Right cardiac atrium (tissue), 5 donors: ENCODE results near the gene FAM107A. TPM values are rescaled to one million over a fixed set of nuclear protein-coding genes. Genes with fewer than 3 reads are reported as not detected.
A peak's percentile ranks its signal among the peaks of the same experiment; 100 is the strongest.

Experiments used
- ATAC-seq, 2 donors: fragments of 200-7000 bp; cut with Tn5 transposase; one replicate each; pipeline versions ENCODE4 v1.8.0 to v1.9.1; 2020; ENCODE audit warnings: moderate library complexity in 2 of 2, mild to moderate bottlenecking in 1 of 2
- DNase-seq, 3 donors: peaks; one replicate each; pipeline ENCODE4 v3.0.0-alpha.2; 2020
- H3K27ac ChIP-seq: one replicate; pipeline ENCODE4 v1.5.1; 2013; ENCODE audit warnings: mild to moderate bottlenecking, low read length, control low read depth, moderate library complexity
- H3K27me3 ChIP-seq: one replicate; pipeline ENCODE4 v1.6.1; 2013; ENCODE audit not compliant: control insufficient read depth, insufficient read depth
- H3K4me1 ChIP-seq: one replicate; pipeline ENCODE4 v1.6.1; 2013; ENCODE audit warnings: low read length; ENCODE audit not compliant: control insufficient read depth, insufficient read depth
- H3K4me3 ChIP-seq: one replicate; pipeline ENCODE4 v1.5.1; 2013; ENCODE audit warnings: low read length, control low read depth
- H3K9me3 ChIP-seq: one replicate; pipeline ENCODE4 v1.6.1; 2013; ENCODE audit warnings: low read length; ENCODE audit not compliant: control insufficient read depth
- WGBS: extraction: QIAGEN DNeasy Blood & Tissue Kit; methylation state at CpG from one replicate; pipeline ENCODE4 v1.1.7; 2013; 5-methylcytosine and 5-hydroxymethylcytosine counted together
- intact Hi-C, 4 donors: fragments of 100-400 bp; cut with DNase I; formaldehyde crosslinking; loops; one replicate each; pipeline versions ENCODE4 v1.11.0 to v1.14.0; 2022 to 2023
- polyA plus RNA-seq: library from polyadenylated mRNA; stranded (reverse); fragments of 200-250 nt; gene quantifications from one replicate; pipeline ENCODE4 v1.2.3, GENCODE V29; 2013
- total RNA-seq, 4 donors: library from RNA; stranded (reverse); fragmentation: NEBNext Ultra II Directional; extraction: Animal tissue kit (Norgen Biotek cat#: 25700); gene quantifications; one replicate each; pipeline ENCODE4 v1.2.1, GENCODE V29; 2021
- donor health status: healthy with polysubstance abuse.
- donor health status: DM: no; HTN: yes; CAD: no.
- donor health status: DM: no; HTN: no; CAD: no.
- donor health status: DM: no; HTN: yes; CAD: no; lungs with severe emphysema.
- donor health status: DM: yes; HTN: yes; CAD: no.

FAM107A gene
- total and polyA plus RNA-seq, 5 donors, result 38.0 to 80.8 (median 55.9) TPM

DNA sequence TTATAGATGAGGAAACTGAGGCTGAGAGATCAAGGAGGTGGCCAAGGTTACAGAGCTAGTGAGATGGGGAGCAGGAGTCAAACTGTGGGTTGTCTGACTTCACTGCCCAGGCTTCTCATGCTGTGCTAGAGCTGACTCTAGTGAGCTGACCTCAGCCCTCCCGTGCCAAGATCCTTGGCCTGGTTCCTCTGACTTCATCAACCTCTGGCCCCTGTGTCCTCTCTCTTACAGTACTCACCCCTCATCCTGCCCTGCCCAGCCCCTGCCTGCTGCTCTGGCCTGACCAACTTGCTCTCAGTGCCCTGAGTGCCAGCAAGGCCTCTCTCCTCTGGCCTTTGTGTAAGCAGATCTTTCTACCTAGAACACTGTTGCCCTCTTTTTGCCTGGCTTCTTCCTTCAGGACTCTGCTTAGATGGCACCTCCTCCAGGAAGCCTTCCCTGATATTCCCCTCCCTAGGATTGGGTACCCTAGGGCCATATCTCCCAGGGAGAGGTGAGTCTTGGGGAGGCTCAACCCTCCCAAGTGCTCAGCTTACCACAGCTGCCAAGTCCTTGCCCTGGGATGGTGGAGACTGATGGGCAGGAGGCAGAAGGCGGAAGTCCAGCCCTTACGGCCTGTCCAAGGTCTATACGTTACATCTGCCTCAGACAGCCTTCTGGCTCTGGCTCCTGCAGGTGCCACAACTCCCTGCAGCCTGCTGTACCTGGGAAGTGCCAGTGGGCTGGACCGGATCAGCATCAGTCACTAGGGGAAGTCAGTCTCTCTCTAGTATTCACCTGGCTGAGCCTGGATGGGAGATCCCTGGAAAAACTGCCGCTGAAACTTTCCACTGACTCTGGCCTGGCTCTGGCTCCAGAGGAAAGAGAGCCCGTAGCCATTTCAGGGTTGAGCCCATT lies 36.3 kb upstream of the FAM107A start:
- Histone ChIP-seq H3K9me3 (no peaks in the 10 kb centered on the region), H3K4me3 (no peak overlapping the region), H3K27ac (peak overlapping the region; percentile 73), H3K4me1 (peaks cover 11% of the 10 kb centered on the region), H3K27me3 (no peaks in the 10 kb centered on the region)
- 80% methylated on average over 7 of the region's 7 CpGs for WGBS
- ATAC-seq (peak; percentile 6 to 11), DNase-seq (no peak)
- intact Hi-C loops, result no loop called here

DNA sequence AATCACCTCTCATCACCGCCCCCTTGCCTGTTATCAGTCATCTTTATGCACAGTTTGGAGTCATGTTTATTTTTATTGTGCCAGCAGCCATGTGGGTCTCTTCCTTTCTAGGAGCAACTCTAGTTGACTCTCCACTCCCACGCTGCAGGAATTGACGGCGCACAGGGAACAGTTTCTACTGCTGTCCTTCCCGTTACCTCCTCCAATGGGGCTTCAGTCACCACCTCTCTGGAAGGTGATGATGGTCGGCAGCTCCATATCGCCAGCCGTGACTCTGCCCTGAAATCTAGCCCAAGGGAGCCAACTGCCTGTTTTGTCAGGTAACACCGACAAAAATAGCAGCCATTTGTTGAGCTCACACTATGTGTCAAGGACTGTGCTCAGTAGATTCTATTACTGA lies 35.6 kb upstream of the FAM107A start:
- intact Hi-C loops, result no loop called here
- DNase-seq (no peak), ATAC-seq (peak; percentile 50 to 59)
- peaks cover 8% of the 10 kb centered on the region for H3K4me1 ChIP-seq
- no peaks in the 10 kb centered on the region for H3K9me3 ChIP-seq
- no peak overlapping the region for H3K27ac ChIP-seq
- no peak overlapping the region for H3K4me3 ChIP-seq
- H3K27me3 ChIP-seq, result no peaks in the 10 kb centered on the region
- 32% methylated on average over 9 of the region's 9 CpGs for WGBS

DNA sequence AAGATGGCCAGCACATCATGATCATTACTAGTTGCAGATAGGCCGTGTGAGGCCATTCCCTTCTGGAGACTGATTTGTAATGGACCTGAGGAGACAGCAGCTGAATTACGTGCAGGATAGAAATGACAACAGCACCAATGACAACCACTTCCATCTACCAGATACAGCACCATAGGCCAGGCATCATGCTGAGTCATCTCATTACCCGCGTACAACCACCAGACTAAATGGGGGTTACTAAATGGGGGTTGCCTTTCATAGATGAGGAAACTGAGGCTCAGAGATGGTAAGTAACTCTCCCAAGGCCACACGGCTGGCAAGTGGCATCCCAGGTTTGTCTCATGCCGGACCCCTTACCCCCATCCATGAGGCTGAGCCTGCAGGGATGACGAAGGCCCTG lies 32.8 kb upstream of the FAM107A start:
- peaks cover 8% of the 10 kb centered on the region for H3K4me1 ChIP-seq
- intact Hi-C loops, result no loop called here
- DNase-seq, result no peak
- H3K27me3 ChIP-seq, result no peaks in the 10 kb centered on the region
- no peak overlapping the region for H3K27ac ChIP-seq
- WGBS, result 82% methylated on average over 7 of the region's 7 CpGs
- no peaks in the 10 kb centered on the region for H3K9me3 ChIP-seq
- no peak overlapping the region for H3K4me3 ChIP-seq
- ATAC-seq, result peak; percentile 10 to 52

DNA sequence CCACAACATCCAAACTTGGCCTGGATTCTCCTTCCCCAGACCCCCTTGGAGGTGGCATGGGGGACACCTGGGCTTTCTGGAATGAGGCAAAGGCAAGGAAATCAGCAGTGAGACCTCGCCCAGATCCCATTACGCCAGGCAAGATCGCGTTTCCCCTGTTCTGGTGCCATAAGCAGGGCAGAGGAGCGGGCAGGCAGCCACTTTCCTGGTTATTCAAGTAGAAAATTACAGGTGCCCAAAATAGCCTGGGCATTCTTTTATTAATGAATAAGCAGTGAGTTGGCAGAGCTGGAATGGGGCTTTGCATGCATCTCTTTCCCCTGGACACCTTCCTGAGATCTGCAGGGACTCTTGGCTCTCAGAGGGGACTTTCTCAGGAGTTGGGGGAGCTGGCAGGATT lies 31.5 kb upstream of the FAM107A start:
- intact Hi-C loops, result no loop called here
- no peaks in the 10 kb centered on the region for H3K27me3 ChIP-seq
- H3K4me1 ChIP-seq, result peaks cover 8% of the 10 kb centered on the region
- DNase-seq (peak in 2 of 3 donors; percentile 67 to 81), ATAC-seq (peak; percentile 30 to 33)
- H3K4me3 ChIP-seq, result no peak overlapping the region
- no peaks in the 10 kb centered on the region for H3K9me3 ChIP-seq
- H3K27ac ChIP-seq, result peak overlapping the region; percentile 61
- WGBS, result 66% methylated on average over 5 of the region's 5 CpGs

DNA sequence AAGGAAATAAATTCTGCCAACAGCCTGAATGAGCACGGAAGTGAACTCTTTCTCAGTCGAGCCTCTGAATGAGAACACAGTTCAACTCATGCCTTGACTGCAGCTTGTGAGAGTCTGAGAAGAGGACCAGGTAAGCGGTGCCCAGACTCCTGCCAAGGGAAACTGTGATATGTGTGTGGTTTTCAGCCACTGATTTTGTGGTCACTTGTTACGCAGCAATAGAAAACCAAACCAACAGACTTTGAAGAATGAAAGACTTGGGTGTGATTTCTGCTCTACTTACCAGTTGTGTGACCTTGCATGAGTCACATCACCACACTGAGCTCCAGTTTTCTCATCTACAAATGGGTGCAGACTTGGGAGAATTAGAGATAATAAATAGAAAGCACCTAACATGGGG lies 30.6 kb upstream of the FAM107A start:
- no peak overlapping the region for H3K4me3 ChIP-seq
- H3K27me3 ChIP-seq, result no peaks in the 10 kb centered on the region
- 79% methylated on average over 4 of the region's 4 CpGs for WGBS
- intact Hi-C loops, result no loop called here
- no peak overlapping the region for H3K27ac ChIP-seq
- DNase-seq (no peak), ATAC-seq (no peak)
- peaks cover under 1% of the 10 kb centered on the region for H3K4me1 ChIP-seq
- H3K9me3 ChIP-seq, result no peaks in the 10 kb centered on the region

DNA sequence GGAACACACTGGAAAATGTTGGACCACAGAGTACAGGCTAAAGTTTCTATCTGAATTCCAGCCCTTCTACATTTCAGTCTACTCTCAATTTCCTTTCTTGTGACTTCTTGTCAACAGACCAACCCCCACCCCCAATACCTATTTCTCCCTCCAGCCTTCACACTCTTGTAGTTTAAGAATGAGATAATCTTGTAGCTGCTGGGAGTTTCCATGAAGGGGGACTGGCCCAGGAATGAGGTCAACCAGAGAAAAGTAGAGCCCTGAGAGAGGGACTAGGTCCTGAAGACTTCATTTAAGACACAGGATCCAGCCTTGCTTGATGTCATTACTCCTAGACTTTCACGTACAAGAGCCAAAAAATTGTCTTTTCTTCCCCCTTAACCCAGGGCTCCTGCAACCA lies 29.5 kb upstream of the FAM107A start:
- no peaks in the 10 kb centered on the region for H3K4me1 ChIP-seq
- H3K27me3 ChIP-seq, result no peaks in the 10 kb centered on the region
- H3K4me3 ChIP-seq, result no peak overlapping the region
- no peak overlapping the region for H3K27ac ChIP-seq
- no peaks in the 10 kb centered on the region for H3K9me3 ChIP-seq
- intact Hi-C loops, result no loop called here
- ATAC-seq (no peak), DNase-seq (no peak)
- 93% methylated on average over 1 of the region's 1 CpG for WGBS

DNA sequence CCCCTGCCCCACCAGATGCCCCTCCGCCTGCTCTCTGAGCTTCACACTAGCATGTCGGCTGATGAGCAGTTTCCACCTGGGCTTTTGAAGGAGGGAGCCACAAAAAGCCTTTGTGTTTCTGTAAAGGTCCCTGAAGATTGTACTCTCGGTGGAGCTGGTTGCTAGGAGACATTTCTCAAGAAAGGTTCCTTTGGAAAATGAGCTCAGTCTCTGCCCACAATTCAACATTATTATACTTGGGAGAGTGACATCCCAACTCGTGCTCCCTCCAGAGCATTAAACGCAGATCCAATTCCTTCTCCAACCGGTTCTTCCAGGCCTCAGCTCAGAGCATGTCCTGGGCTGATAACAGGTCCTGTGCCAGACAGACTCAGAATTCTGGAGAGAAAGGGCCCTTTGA lies 26.8 kb upstream of the FAM107A start:
- ATAC-seq (no peak), DNase-seq (no peak)
- H3K4me3 ChIP-seq, result no peak overlapping the region
- WGBS, result 88% methylated on average over 6 of the region's 6 CpGs
- no peak overlapping the region for H3K27ac ChIP-seq
- intact Hi-C loops, result no loop called here
- H3K4me1 ChIP-seq, result no peaks in the 10 kb centered on the region
- H3K9me3 ChIP-seq, result no peaks in the 10 kb centered on the region
- H3K27me3 ChIP-seq, result no peaks in the 10 kb centered on the region

DNA sequence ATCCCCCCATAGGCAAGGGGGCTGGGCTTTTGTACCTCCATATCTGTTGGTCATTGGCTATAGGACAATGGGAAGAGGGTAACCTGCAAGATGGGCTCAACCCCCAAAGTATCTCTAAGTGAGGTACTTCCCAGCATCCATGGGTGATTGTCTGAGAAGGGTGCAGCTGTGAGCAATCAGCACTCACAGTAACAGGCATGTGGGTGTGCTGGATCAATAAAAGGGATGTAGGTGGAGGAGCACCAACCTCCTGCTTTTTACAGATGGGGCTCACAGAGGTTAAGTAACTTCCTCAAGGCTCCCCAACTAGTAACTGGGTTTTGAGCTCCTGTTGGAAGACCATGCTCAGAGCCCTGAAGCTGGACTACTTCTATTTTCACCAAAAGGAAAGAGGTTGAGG lies 26.4 kb upstream of the FAM107A start:
- Histone ChIP-seq H3K27ac (no peak overlapping the region), H3K4me1 (no peaks in the 10 kb centered on the region), H3K9me3 (no peaks in the 10 kb centered on the region), H3K27me3 (no peaks in the 10 kb centered on the region), H3K4me3 (no peak overlapping the region)
- intact Hi-C loops, result no loop called here
- DNase-seq (no peak), ATAC-seq (no peak)

DNA sequence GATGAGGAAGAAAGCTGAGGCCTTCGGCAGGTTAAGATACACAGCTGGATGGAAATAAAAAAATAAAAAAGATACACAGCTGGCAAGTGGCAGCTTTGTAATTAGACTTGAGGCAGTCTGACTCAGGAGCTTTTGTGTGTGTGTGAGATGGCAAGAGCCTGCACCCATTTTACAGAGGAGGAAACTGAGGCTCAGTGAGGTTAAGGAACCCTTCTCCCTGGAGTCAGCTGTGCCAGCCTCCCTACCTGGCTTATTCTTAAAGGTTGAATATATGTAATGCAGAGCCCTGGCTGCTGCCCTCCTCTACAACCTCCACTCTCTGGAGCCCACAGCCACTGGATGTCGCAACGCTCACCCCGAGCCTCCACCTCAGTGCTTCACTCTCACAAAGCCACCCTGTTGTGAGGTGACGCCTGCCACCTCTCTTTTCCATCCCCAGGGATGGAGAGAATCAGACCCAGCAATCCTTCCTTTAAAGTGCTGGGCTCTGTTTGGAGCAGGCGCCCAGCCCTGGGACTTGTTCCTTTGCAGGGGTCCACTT lies 20.6 kb upstream of the FAM107A start:
- no peak for DNase-seq
- Histone ChIP-seq H3K4me3 (no peak overlapping the region), H3K27me3 (no peaks in the 10 kb centered on the region), H3K27ac (no peak overlapping the region), H3K9me3 (no peaks in the 10 kb centered on the region), H3K4me1 (no peaks in the 10 kb centered on the region)
- ATAC-seq, result no peak
- intact Hi-C loops, result no loop called here
- WGBS, result 79% methylated on average over 6 of the region's 6 CpGs

DNA sequence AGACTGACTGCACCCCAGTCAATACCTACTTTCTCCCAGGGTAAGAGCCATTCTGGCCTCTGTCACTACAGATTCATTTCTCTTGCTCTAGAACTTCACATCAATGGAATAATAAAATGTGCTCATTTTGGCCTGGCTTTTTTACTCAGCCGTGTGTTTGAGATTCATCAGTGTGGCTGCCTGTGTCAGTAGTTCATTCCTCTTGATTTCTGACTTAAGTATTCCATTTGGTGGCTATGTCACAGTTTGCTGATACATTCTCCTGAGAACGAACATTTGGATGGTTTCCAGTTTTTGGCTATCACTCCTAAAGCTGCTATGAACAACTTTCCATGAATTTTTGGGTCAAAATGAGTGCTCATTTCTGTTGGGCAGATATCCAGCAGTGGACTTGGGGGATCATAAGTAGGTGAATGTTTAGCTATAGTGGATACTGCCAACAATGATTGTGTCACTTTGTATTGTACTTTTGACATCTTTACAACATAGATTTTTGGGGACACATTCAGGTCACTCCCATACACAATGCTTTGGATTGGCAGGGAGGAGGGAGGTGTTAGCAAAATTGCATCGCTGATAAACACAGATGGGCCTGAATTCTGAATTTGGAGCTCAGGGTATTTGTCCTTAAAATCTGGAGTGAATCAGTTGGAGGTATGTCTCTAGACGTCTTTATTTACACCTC lies 19.8 kb upstream of the FAM107A start:
- Histone ChIP-seq H3K4me3 (no peak overlapping the region), H3K27ac (no peak overlapping the region), H3K4me1 (no peaks in the 10 kb centered on the region), H3K27me3 (no peaks in the 10 kb centered on the region), H3K9me3 (no peaks in the 10 kb centered on the region)
- no peak for ATAC-seq
- WGBS, result 56% methylated on average over 4 of the region's 4 CpGs
- intact Hi-C loops, result no loop called here
- DNase-seq, result no peak

DNA sequence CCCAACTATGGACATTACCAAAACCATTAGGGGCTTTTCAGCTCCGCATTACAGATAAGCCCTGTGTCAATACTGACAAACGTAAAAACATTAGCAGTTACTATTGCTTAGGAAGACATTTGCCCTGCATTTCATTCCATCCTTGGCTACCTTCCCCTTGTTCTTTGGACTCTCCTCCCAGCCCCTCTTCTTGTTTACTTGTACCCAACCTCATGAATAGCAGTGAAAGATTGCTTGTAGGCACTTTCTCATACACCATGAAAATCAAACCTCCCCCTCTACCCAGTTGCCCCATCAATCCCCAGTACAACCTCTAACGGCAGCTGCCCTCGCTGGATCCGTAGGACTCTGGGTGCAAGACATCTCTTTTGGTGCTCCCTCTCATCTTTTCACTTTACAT lies 16.9 kb upstream of the FAM107A start:
- no peak overlapping the region for H3K27ac ChIP-seq
- H3K4me3 ChIP-seq, result no peak overlapping the region
- H3K9me3 ChIP-seq, result no peaks in the 10 kb centered on the region
- ATAC-seq (no peak), DNase-seq (no peak)
- H3K27me3 ChIP-seq, result no peaks in the 10 kb centered on the region
- intact Hi-C loops, result no loop called here
- no peaks in the 10 kb centered on the region for H3K4me1 ChIP-seq
- WGBS, result 84% methylated on average over 5 of the region's 5 CpGs
